Smooth muscle cell (in vitro differentiated cells): Measurements from ENCODE around the gene PEMT. TPM values are rescaled to one million over a fixed set of nuclear protein-coding genes. Genes with fewer than 3 reads are reported as not detected.

Experiments used
- DNase-seq: peaks from one replicate; lab custom pipeline; 2025; ENCODE audit not compliant: unreplicated experiment; lab: John Stamatoyannopoulos, UW
- H2AFZ ChIP-seq: fragments of 200-600 bp; sonication (generic); 2 replicates; pipeline ENCODE4 v1.6.0; 2016; ENCODE audit warnings: antibody characterized with exemption, low read depth, mild to moderate bottlenecking
- H3F3A ChIP-seq: fragments of 200-600 bp; sonication (generic); 2 replicates; pipeline ENCODE4 v1.6.0; 2017; ENCODE audit warnings: antibody characterized with exemption, low read depth
- H3K27ac ChIP-seq: fragments of 200-600 bp; sonication (generic); 2 replicates; pipeline ENCODE4 v1.5.1; 2016; ENCODE audit warnings: low read depth, mild to moderate bottlenecking
- H3K27me3 ChIP-seq: fragments of 200-600 bp; sonication (generic); 2 replicates; pipeline ENCODE4 v1.6.1; 2016; ENCODE audit warnings: low read depth, mild to moderate bottlenecking
- H3K36me3 ChIP-seq: fragments of 200-600 bp; sonication (generic); 2 replicates; pipeline ENCODE4 v1.5.1; 2016; ENCODE audit warnings: low read depth
- H3K4me1 ChIP-seq: fragments of 200-600 bp; sonication (generic); 2 replicates; pipeline ENCODE4 v1.5.1; 2016; ENCODE audit warnings: low read depth
- H3K4me2 ChIP-seq: fragments of 200-600 bp; sonication (generic); 2 replicates; pipeline ENCODE4 v1.6.0; 2016; ENCODE audit warnings: mild to moderate bottlenecking
- H3K4me3 ChIP-seq: fragments of 200-600 bp; sonication (generic); 2 replicates; pipeline ENCODE4 v1.5.1; 2016; ENCODE audit warnings: mild to moderate bottlenecking
- H3K79me2 ChIP-seq: fragments of 200-600 bp; sonication (generic); 2 replicates; pipeline ENCODE4 v1.6.0; 2016; ENCODE audit warnings: low read depth, mild to moderate bottlenecking
- H3K9ac ChIP-seq: fragments of 200-600 bp; sonication (generic); 2 replicates; pipeline ENCODE4 v1.6.0; 2016; ENCODE audit warnings: low read depth
- H3K9me3 ChIP-seq: fragments of 200-600 bp; sonication (generic); replicated peaks from 2 replicates; pipeline ENCODE4 v1.5.1; 2016; ENCODE audit warnings: low read depth
- H4K20me1 ChIP-seq: fragments of 200-600 bp; sonication (generic); 2 replicates; pipeline ENCODE4 v1.6.0; 2016; ENCODE audit warnings: low read depth
- CTCF ChIP-seq: fragments of 200-600 bp; sonication (generic); IDR thresholded peaks from 2 replicates; pipeline ENCODE4 v1.5.1; 2017; ENCODE audit warnings: borderline replicate concordance, mild to moderate bottlenecking, antibody characterized with exemption; ENCODE audit not compliant: insufficient read depth, poor library complexity, severe bottlenecking
- WGBS: methylation state at CpG from one replicate; pipeline ENCODE4 v1.1.7; 2016; ENCODE audit warnings: low lambda C conversion rate; 5-methylcytosine and 5-hydroxymethylcytosine counted together
- polyA plus RNA-seq: library from polyadenylated mRNA; unstranded; fragments of >200 nt; fragmentation: Nextera tagmentation; extraction: Ambion mirVana; gene quantifications from 2 replicates; pipeline ENCODE4 v1.2.1, GENCODE V29; 2016
- total RNA-seq: library from RNA; depleted of rRNA; stranded (reverse); fragments of >200 nt; gene quantifications from 2 replicates; pipeline ENCODE4 v1.2.3, GENCODE V29; 2014

PEMT gene
- total and polyA plus RNA-seq, 2 experiments from 2014 or later, result 43.8 to 69.9 TPM

- no peak for DNase-seq
- Histone ChIP-seq H3K9ac (no peak overlapping the region), H2AFZ (no peak overlapping the region), H3K79me2 (no peaks in the 10 kb centered on the region), H3K4me2 (peak overlapping the region; percentile 93), H3K4me3 (peak overlapping the region; percentile 72), H3K4me1 (peaks cover 33% of the 10 kb centered on the region), H3F3A (peaks cover 3% of the 10 kb centered on the region), H3K9me3 (no peaks in the 10 kb centered on the region), H3K36me3 (no peaks in the 10 kb centered on the region), H3K27ac (no peak overlapping the region), H3K27me3 (no peaks in the 10 kb centered on the region), H4K20me1 (peaks cover 48% of the 10 kb centered on the region)
- TF ChIP-seq CTCF, result no peak
- 67% methylated on average over 5 of the region's 5 CpGs for WGBS
Measured at GRCh38 chr17:17493986-17494466, 97.5 kb downstream of the PEMT start.

- Histone ChIP-seq H3K4me3 (no peak overlapping the region), H3K9ac (no peak overlapping the region), H3K9me3 (no peaks in the 10 kb centered on the region), H3K79me2 (no peaks in the 10 kb centered on the region), H4K20me1 (peaks cover 55% of the 10 kb centered on the region), H3K27me3 (no peaks in the 10 kb centered on the region), H3K4me1 (peaks cover 33% of the 10 kb centered on the region), H3F3A (peaks cover 3% of the 10 kb centered on the region), H3K36me3 (no peaks in the 10 kb centered on the region), H3K27ac (no peak overlapping the region), H3K4me2 (no peak overlapping the region), H2AFZ (no peak overlapping the region)
- TF ChIP-seq CTCF, result no peak
- WGBS, result 69% methylated on average over 15 of the region's 15 CpGs
- no peak for DNase-seq
Measured at GRCh38 chr17:17493249-17493985, 98.1 kb downstream of the PEMT start.

GRCh38 chr17:17492571-17492970, 98.9 kb downstream of the PEMT start:
- no peaks in the 10 kb centered on the region for H3K79me2 ChIP-seq
- H3K27me3 ChIP-seq, result no peaks in the 10 kb centered on the region
- no peaks in the 10 kb centered on the region for H3K36me3 ChIP-seq
- H3F3A ChIP-seq, result peaks cover 3% of the 10 kb centered on the region
- no peak overlapping the region for H3K27ac ChIP-seq
- no peak overlapping the region for H3K4me2 ChIP-seq
- H3K4me1 ChIP-seq, result peaks cover 33% of the 10 kb centered on the region
- no peak overlapping the region for H2AFZ ChIP-seq
- no peak overlapping the region for H3K9ac ChIP-seq
- 91% methylated on average over 9 of the region's 9 CpGs for WGBS
- H3K4me3 ChIP-seq, result no peak overlapping the region
- H3K9me3 ChIP-seq, result no peaks in the 10 kb centered on the region
- no peak for TF ChIP-seq CTCF
- DNase-seq, result no peak
- peaks cover 62% of the 10 kb centered on the region for H4K20me1 ChIP-seq

DNA sequence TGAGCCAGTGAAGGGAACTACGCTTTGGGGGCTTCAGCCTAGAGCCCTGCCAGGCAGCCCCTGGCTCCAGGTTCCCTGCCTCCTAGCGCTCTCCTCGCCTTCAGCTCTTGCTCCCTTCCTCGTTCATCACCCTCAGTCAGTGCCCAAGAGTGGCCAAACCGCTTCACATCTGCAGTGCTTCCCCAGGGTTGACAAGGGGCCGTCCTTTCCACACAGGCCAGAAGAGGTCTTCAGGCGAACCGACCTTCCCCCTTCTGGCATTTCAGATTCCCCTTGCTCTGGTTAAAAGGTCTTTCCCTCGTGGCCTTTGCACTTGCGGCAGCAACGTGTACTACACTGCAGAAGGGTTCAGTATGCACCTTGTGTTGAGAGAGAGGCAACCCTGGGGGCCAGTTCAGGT, 99.4 kb downstream of the PEMT start:
- DNase-seq, result no peak
- no peak overlapping the region for H3K4me3 ChIP-seq
- peaks cover 33% of the 10 kb centered on the region for H3K4me1 ChIP-seq
- H3K27me3 ChIP-seq, result no peaks in the 10 kb centered on the region
- H3K27ac ChIP-seq, result no peak overlapping the region
- WGBS, result 82% methylated on average over 11 of the region's 11 CpGs
- H3K9ac ChIP-seq, result no peak overlapping the region
- no peaks in the 10 kb centered on the region for H3K9me3 ChIP-seq
- peaks cover 3% of the 10 kb centered on the region for H3F3A ChIP-seq
- TF ChIP-seq CTCF, result no peak
- no peak overlapping the region for H2AFZ ChIP-seq
- no peak overlapping the region for H3K4me2 ChIP-seq
- H3K79me2 ChIP-seq, result no peaks in the 10 kb centered on the region
- H4K20me1 ChIP-seq, result peaks cover 66% of the 10 kb centered on the region
- H3K36me3 ChIP-seq, result no peaks in the 10 kb centered on the region
